HepG2 (cell line): ENCODE results near the gene ZIC2.

ENCODE experiments used
- ARID3A ChIP-seq: IDR thresholded peaks from 2 replicates; pipeline ENCODE4 v1.6.1; 2012; ENCODE audit warnings: low read depth, low read length, improper control_type of control experiment
- BRCA1 ChIP-seq: sonication (generic); formaldehyde crosslinking; IDR thresholded peaks from 2 replicates; pipeline ENCODE4 v1.4.0; 2020; ENCODE audit warnings: missing genetic modification reagents
- ELK4 ChIP-seq: sonication (generic); formaldehyde crosslinking; IDR thresholded peaks from 2 replicates; pipeline ENCODE4 v1.9.0; 2021; ENCODE audit warnings: missing genetic modification reagents, borderline replicate concordance
- HOXA5 ChIP-seq: sonication (generic); formaldehyde crosslinking; IDR thresholded peaks from 2 replicates; pipeline ENCODE4 v1.4.0; 2020; ENCODE audit warnings: missing genetic modification reagents
- POLR2AphosphoS5 ChIP-seq: IDR thresholded peaks from 2 replicates; pipeline ENCODE4 v1.6.1; 2012; ENCODE audit warnings: low read depth, low read length
- SMC3 ChIP-seq: IDR thresholded peaks from 2 replicates; pipeline ENCODE4 v1.6.1; 2011; ENCODE audit warnings: low read length, improper control_type of control experiment
- STAG1 ChIP-seq: sonication (generic); formaldehyde crosslinking; IDR thresholded peaks from 2 replicates; pipeline ENCODE4 v1.4.0; 2020; ENCODE audit warnings: missing genetic modification reagents
- ZBTB33 ChIP-seq: sonication (generic); formaldehyde crosslinking; IDR thresholded peaks from 2 replicates; pipeline ENCODE4 v1.4.0; 2020; ENCODE audit warnings: missing genetic modification reagents
- ZNF317 ChIP-seq: sonication (generic); formaldehyde crosslinking; IDR thresholded peaks from 2 replicates; pipeline ENCODE4 v1.5.0; 2020; ENCODE audit warnings: mild to moderate bottlenecking, missing genetic modification reagents
- ZNF446 ChIP-seq: sonication (generic); formaldehyde crosslinking; IDR thresholded peaks from 2 replicates; pipeline ENCODE4 v1.5.0; 2020; ENCODE audit warnings: mild to moderate bottlenecking, missing genetic modification reagents
- ZNF503 ChIP-seq: sonication (generic); formaldehyde crosslinking; IDR thresholded peaks from 2 replicates; pipeline ENCODE4 v1.4.0; 2020; ENCODE audit warnings: missing genetic modification reagents
- ZSCAN5A ChIP-seq: sonication (generic); formaldehyde crosslinking; IDR thresholded peaks from 2 replicates; pipeline ENCODE4 v1.8.0; 2022; ENCODE audit warnings: mild to moderate bottlenecking, missing genetic modification reagents, borderline replicate concordance
- TF ChIP-seq, protein P1 (sequence below): sonication (generic); formaldehyde crosslinking; conservative IDR thresholded peaks from 2 replicates; pipeline ENCODE4 v1.8.0; 2022; ENCODE audit warnings: missing genetic modification reagents
- TF ChIP-seq, protein P2 (sequence below): sonication (generic); formaldehyde crosslinking; IDR thresholded peaks from 2 replicates; pipeline ENCODE4 v1.5.0; 2020; ENCODE audit warnings: mild to moderate bottlenecking, missing genetic modification reagents, moderate library complexity

GRCh38 chr13:99994638-99995020 lies 13.0 kb downstream of the ZIC2 start:
- TF ChIP-seq, protein P1, sequence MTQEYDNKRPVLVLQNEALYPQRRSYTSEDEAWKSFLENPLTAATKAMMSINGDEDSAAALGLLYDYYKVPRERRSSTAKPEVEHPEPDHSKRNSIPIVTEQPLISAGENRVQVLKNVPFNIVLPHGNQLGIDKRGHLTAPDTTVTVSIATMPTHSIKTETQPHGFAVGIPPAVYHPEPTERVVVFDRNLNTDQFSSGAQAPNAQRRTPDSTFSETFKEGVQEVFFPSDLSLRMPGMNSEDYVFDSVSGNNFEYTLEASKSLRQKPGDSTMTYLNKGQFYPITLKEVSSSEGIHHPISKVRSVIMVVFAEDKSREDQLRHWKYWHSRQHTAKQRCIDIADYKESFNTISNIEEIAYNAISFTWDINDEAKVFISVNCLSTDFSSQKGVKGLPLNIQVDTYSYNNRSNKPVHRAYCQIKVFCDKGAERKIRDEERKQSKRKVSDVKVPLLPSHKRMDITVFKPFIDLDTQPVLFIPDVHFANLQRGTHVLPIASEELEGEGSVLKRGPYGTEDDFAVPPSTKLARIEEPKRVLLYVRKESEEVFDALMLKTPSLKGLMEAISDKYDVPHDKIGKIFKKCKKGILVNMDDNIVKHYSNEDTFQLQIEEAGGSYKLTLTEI (CRISPR knock-in tag) = no peak
- TF ChIP-seq ZNF317 (CRISPR knock-in tag) (no peak), ELK4 (no peak), POLR2AphosphoS5 (no peak), ARID3A (no peak), ZNF503 (no peak), ZBTB33 (CRISPR knock-in tag) (no peak), BRCA1 (CRISPR knock-in tag) (no peak), ZSCAN5A (CRISPR knock-in tag) (no peak), HOXA5 (CRISPR knock-in tag) (no peak), ZNF446 (CRISPR knock-in tag) (no peak), STAG1 (CRISPR knock-in tag) (no peak), SMC3 (no peak)
- TF ChIP-seq, protein P2, sequence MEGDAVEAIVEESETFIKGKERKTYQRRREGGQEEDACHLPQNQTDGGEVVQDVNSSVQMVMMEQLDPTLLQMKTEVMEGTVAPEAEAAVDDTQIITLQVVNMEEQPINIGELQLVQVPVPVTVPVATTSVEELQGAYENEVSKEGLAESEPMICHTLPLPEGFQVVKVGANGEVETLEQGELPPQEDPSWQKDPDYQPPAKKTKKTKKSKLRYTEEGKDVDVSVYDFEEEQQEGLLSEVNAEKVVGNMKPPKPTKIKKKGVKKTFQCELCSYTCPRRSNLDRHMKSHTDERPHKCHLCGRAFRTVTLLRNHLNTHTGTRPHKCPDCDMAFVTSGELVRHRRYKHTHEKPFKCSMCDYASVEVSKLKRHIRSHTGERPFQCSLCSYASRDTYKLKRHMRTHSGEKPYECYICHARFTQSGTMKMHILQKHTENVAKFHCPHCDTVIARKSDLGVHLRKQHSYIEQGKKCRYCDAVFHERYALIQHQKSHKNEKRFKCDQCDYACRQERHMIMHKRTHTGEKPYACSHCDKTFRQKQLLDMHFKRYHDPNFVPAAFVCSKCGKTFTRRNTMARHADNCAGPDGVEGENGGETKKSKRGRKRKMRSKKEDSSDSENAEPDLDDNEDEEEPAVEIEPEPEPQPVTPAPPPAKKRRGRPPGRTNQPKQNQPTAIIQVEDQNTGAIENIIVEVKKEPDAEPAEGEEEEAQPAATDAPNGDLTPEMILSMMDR = no peak
